ENCODE measurements around the gene BIRC6.
A peak's percentile ranks its signal among the peaks of the same experiment; 100 is the strongest.

The BIRC6 gene

DNA sequence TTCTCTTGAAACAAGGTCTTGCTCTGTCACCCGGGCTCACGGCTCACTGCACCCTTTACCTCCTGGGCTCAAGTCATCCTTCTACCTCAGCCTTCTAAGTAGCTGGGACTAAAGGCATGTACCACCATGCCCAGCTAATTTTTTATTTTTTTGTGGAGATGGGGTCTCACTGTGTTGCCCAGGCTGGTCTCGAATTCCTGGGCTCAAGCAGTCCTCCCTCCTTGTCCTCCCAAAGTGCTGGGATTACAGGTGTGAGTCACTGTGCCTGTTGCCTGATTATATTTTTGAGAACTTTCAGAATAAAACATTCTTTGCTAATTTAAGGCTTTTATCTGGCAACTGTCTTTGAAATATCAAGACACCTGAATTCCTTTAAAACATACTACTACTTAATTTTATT, 47.9 kb downstream of the BIRC6 start:
- no peak for DNase-seq (ENCODE audit: low spot score)
- no peak overlapping the region for H3K27ac ChIP-seq
- TF ChIP-seq, protein P1, sequence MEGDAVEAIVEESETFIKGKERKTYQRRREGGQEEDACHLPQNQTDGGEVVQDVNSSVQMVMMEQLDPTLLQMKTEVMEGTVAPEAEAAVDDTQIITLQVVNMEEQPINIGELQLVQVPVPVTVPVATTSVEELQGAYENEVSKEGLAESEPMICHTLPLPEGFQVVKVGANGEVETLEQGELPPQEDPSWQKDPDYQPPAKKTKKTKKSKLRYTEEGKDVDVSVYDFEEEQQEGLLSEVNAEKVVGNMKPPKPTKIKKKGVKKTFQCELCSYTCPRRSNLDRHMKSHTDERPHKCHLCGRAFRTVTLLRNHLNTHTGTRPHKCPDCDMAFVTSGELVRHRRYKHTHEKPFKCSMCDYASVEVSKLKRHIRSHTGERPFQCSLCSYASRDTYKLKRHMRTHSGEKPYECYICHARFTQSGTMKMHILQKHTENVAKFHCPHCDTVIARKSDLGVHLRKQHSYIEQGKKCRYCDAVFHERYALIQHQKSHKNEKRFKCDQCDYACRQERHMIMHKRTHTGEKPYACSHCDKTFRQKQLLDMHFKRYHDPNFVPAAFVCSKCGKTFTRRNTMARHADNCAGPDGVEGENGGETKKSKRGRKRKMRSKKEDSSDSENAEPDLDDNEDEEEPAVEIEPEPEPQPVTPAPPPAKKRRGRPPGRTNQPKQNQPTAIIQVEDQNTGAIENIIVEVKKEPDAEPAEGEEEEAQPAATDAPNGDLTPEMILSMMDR (IDR thresholded peaks at IDR 0.05): no peak
- H3K4me3 ChIP-seq: no peak overlapping the region

DNA sequence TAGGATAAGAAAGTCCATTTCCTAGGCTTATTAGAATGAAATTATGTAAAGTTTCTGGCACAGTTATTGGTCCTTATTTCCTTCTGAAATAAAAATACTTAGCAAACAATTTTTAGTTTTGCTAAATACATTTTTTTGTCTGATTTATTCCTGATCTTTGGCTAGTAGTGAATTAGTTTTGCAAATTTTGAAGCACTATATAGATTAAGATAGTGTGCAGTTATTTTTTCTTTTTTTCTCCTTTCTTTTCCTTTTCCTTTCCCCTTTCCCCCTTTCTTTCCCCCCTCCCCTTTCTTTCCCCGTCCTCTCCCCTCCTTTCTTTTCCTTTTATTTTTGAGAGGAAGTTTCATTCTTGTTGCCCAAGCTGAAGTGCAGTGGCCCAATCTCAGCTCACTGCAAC, 59.7 kb downstream of the BIRC6 start:
- Histone ChIP-seq H3K27ac (no peak overlapping the region), H3K4me3 (no peak overlapping the region)
- DNase-seq (ENCODE audit: low spot score): no peak
- TF ChIP-seq, protein P1 (IDR thresholded peaks at IDR 0.05): no peak

DNA sequence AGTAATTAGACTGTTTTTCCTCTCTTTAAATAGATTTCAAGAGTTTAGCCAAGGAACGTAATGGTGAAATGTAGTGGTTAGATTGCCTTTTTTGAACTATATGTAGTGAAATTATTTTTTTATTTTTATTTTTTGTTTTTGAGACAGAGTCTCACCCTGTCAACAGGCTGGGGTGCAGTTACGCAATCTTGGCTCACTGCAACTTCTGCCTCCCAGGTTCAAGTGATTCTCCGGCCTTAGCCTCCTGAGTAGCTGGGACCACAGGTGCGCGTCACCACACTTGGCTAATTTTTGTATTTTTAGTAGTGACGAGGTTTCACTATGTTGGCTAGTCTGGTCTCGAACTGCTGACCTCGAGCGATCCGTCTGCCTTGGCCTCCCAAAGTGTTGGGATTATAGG, 60.8 kb downstream of the BIRC6 start:
- H3K4me3 ChIP-seq: no peak overlapping the region
- H3K27ac ChIP-seq: no peak overlapping the region
- DNase-seq (ENCODE audit: low spot score): no peak
- TF ChIP-seq, protein P1 (IDR thresholded peaks at IDR 0.05): no peak

DNA sequence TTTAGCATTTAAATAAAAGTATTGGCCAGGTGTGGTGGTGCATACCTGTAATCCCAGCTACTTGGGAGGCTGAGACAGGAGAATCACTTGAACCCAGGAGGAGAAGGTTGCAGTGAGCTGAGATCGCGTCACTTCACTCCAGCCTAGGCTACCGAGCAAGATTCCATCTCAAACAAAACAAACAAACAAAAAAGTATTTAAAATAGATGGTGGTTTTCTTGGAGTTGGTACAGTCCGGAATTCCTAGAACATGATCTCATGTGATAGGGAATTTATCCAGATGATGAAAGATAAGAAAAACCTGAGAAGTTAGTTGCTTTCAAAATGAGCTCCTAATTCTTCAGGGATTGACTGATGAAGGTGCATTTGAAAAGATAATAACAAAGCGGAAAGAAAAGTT, 62.0 kb downstream of the BIRC6 start:
- TF ChIP-seq, protein P1 (IDR thresholded peaks at IDR 0.05): no peak
- H3K27ac ChIP-seq: no peak overlapping the region
- H3K4me3 ChIP-seq: no peak overlapping the region
- DNase-seq (ENCODE audit: low spot score): no peak

DNA sequence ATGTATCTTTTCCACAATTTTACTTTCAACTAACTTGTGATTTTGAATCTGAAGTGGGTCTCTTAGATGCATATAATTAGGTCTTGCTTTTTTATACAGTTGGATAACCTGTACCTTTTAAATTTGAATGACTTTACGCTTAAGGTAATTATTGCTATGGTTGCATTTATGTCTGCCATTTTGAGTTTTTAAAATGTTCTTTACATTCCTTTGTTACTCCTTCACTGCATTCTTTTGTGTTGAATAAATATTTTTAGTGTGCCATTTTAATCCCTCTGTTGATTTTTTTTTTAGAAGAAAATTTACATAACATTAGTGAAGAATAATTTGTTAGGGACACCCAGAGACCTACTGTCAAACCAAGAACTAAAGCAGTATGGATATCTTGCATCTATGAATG, 65.3 kb downstream of the BIRC6 start:
- H3K4me3 ChIP-seq: no peak overlapping the region
- TF ChIP-seq, protein P1 (IDR thresholded peaks at IDR 0.05): no peak
- no peak for DNase-seq (ENCODE audit: low spot score)
- H3K27ac ChIP-seq: no peak overlapping the region

DNA sequence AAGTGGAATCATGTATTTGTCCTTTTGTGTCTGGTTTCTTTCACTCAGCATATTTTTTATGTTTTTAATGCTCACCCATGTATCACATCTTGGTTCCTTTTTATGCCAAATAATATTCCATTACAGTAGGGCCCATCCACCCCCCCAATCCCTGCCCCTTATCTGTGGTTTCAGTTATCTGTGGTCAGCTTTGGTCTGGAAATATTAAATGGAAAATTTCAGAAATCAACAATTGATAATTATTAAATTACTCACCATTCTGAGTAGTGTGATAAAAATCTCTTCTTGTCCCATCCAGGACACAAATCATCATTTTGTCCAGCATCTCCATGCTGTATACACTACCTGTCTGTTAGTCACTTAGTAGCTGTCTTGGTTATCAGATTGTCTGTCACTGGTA, 66.7 kb downstream of the BIRC6 start:
- Histone ChIP-seq H3K4me3 (no peak overlapping the region), H3K27ac (no peak overlapping the region)
- no peak for DNase-seq (ENCODE audit: low spot score)
- TF ChIP-seq, protein P1 (IDR thresholded peaks at IDR 0.05): no peak

DNA sequence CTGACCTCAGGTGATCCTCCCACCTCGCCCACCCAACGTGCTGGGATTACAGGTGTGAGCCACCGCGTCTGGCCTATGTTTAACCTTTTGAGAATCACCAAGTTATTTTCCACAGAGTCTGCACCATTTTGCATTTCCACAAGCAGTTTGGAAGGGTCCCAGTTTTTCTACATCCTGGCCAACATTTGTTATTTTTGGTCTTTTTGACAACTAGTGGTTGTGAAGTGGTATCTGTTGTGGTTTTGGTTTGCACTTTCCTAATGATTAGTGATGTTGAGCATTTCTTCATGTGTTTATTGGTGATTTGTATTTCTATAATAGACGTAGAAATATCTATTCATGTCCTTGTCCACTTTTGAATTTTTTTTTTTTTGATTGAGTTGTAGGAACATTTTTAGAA, 67.9 kb downstream of the BIRC6 start:
- TF ChIP-seq, protein P1 (IDR thresholded peaks at IDR 0.05): no peak
- no peak overlapping the region for H3K4me3 ChIP-seq
- DNase-seq (ENCODE audit: low spot score): no peak
- peak overlapping the region in 1 of 2 donors; percentile 23 for H3K27ac ChIP-seq

Measured in coronary artery (tissue), 2 donors.